Esophagus squamous epithelium (tissue), 4 donors: Measurements from ENCODE around the gene PRAMEF11.
"Not testable (repeated sequence)": the region's sequence is repeated elsewhere in the genome, so short reads cannot be mapped to it uniquely, and the experiment has no call there.

ENCODE experiments used
- POLR2A ChIP-seq, 4 donors: fragments of 450-650 bp; IDR thresholded peaks; one replicate each; pipeline ENCODE4 v1.6.1; 2017; ENCODE audit warnings: antibody characterized with exemption in 4 of 4, mild to moderate bottlenecking in 4 of 4, moderate library complexity in 3 of 4
- TF ChIP-seq, protein P1 (sequence below), 6 experiments: fragments of 450-650 bp in 4 of 6; fragments of 200-600 bp in 2 of 6; sonication (generic) in 2 of 6; IDR thresholded peaks; one replicate each; pipeline ENCODE4 v1.5.1; 2016 to 2019; ENCODE audit warnings: antibody characterized with exemption in 6 of 6, mild to moderate bottlenecking in 4 of 6, moderate library complexity in 4 of 6

DNA sequence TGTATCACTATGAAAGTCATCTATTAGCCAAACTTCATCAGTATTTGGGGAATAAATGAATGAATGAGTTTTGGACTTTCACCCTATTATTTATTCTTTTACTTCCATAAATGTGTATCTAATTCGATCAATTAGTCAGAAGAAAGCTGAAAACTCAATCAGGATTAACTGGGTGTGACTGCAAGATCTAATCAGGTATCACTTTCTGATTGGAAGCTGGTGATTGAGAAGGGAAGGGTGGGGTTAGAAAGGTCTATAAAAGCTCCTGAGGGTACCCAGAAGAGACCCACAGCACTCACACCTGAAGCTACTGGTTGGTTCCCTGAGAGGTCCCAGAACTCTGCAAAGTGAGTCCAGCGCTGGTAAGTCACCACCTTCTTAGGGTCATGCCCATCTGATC, 25.6 kb upstream of the PRAMEF11 start, which contains the start of gene PRAMEF2:
- TF ChIP-seq, protein P1, sequence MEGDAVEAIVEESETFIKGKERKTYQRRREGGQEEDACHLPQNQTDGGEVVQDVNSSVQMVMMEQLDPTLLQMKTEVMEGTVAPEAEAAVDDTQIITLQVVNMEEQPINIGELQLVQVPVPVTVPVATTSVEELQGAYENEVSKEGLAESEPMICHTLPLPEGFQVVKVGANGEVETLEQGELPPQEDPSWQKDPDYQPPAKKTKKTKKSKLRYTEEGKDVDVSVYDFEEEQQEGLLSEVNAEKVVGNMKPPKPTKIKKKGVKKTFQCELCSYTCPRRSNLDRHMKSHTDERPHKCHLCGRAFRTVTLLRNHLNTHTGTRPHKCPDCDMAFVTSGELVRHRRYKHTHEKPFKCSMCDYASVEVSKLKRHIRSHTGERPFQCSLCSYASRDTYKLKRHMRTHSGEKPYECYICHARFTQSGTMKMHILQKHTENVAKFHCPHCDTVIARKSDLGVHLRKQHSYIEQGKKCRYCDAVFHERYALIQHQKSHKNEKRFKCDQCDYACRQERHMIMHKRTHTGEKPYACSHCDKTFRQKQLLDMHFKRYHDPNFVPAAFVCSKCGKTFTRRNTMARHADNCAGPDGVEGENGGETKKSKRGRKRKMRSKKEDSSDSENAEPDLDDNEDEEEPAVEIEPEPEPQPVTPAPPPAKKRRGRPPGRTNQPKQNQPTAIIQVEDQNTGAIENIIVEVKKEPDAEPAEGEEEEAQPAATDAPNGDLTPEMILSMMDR (IDR thresholded peaks at IDR 0.05): not testable (repeated sequence)
- not testable (repeated sequence) for TF ChIP-seq POLR2A (IDR thresholded peaks at IDR 0.05)
